Neutrophil (primary cell): Measurements from ENCODE around the gene RIMOC1.
"Not testable (repeated sequence)": the region's sequence is repeated elsewhere in the genome, so short reads cannot be mapped to it uniquely, and the experiment has no call there.

ENCODE experiments used
- H3K27ac ChIP-seq: fragments of 200-600 bp; sonication (generic); 2 replicates; pipeline ENCODE4 v1.5.1; 2016; ENCODE audit warnings: mild to moderate bottlenecking, moderate library complexity
- H3K27me3 ChIP-seq: fragments of 200-600 bp; sonication (generic); 2 replicates; pipeline ENCODE4 v1.6.0; 2016; ENCODE audit warnings: mild to moderate bottlenecking
- H3K36me3 ChIP-seq: fragments of 200-600 bp; sonication (generic); 2 replicates; pipeline ENCODE4 v1.5.1; 2017
- H3K4me1 ChIP-seq, 2 experiments: fragments of 200-600 bp in 1 of 2; sonication (generic) in 1 of 2; 1 replicate in 1 of 2; 2 replicates in 1 of 2; pipeline versions ENCODE4 v1.5.1 to v1.6.1; 2013 to 2016; ENCODE audit warnings: low read depth in 1 of 2, low read length in 1 of 2, mild to moderate bottlenecking in 1 of 2, moderate library complexity in 1 of 2; ENCODE audit not compliant: control insufficient read depth in 1 of 2, insufficient read depth in 1 of 2
- H3K4me3 ChIP-seq, 2 experiments: fragments of 200-600 bp in 1 of 2; sonication (generic) in 1 of 2; 1 replicate in 1 of 2; 2 replicates in 1 of 2; pipeline ENCODE4 v1.5.1; 2013 to 2016; ENCODE audit warnings: low read depth in 1 of 2, low read length in 1 of 2, mild to moderate bottlenecking in 1 of 2, moderate library complexity in 1 of 2
- H3K9me3 ChIP-seq: fragments of 200-600 bp; sonication (generic); 2 replicates; pipeline ENCODE4 v1.5.1; 2016
- TF ChIP-seq, protein P1 (sequence below): fragments of 200-600 bp; sonication (generic); IDR thresholded peaks from 2 replicates; pipeline ENCODE4 v1.5.1; 2016; ENCODE audit warnings: antibody characterized with exemption

RIMOC1 gene

DNA sequence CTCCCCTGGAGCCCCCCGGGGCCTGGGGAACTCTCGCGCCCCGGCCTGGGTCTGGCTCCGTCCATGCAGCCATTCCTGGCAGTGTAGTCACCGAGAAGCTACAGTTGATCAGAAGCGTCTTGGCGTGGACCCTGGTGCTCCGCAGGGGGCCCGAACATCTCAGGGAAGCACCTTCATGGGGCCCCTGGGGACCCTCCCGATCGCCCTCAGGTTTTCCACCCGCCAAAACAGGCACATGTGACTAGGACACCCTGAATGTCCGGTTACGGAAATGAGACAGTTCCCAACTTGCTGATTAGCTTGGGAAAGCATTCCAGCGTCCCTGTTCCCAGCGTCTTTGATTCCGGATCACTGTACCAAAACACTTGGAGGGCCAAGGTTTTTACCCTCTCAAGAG, 21.4 kb downstream of the RIMOC1 start:
- peak overlapping the region; percentile 53 to 67 for H3K4me3 ChIP-seq
- TF ChIP-seq, protein P1, sequence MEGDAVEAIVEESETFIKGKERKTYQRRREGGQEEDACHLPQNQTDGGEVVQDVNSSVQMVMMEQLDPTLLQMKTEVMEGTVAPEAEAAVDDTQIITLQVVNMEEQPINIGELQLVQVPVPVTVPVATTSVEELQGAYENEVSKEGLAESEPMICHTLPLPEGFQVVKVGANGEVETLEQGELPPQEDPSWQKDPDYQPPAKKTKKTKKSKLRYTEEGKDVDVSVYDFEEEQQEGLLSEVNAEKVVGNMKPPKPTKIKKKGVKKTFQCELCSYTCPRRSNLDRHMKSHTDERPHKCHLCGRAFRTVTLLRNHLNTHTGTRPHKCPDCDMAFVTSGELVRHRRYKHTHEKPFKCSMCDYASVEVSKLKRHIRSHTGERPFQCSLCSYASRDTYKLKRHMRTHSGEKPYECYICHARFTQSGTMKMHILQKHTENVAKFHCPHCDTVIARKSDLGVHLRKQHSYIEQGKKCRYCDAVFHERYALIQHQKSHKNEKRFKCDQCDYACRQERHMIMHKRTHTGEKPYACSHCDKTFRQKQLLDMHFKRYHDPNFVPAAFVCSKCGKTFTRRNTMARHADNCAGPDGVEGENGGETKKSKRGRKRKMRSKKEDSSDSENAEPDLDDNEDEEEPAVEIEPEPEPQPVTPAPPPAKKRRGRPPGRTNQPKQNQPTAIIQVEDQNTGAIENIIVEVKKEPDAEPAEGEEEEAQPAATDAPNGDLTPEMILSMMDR: no peak
- H3K27ac ChIP-seq: peak overlapping the region; percentile 70
- no peaks in the 10 kb centered on the region for H3K9me3 ChIP-seq
- H3K4me1 ChIP-seq: peaks cover 14 to 16% of the 10 kb centered on the region in 2 experiments
- no peaks in the 10 kb centered on the region for H3K27me3 ChIP-seq
- H3K36me3 ChIP-seq: peaks cover 11% of the 10 kb centered on the region

DNA sequence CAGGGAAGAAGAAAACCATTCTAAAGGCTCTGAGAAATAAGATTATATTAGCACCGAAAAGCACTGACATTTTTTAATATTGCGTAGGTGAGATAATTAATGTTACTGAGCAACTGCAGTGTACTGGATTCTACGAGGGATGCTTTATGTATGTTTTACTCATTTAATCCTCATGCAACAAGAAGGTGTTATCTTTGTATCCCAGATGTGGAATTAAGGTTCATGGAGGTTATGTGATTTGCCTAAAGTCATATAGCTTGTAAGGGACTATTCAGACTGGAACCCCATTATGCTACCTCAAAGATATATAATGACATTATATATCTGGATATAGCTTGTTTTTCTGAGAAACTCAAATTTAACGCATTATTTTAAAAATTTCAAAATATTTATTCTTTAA, 23.5 kb downstream of the RIMOC1 start:
- Histone ChIP-seq H3K9me3 (no peaks in the 10 kb centered on the region), H3K27me3 (no peaks in the 10 kb centered on the region), H3K4me1 (peaks cover 14 to 16% of the 10 kb centered on the region in 2 experiments), H3K27ac (no peak overlapping the region), H3K36me3 (no peaks in the 10 kb centered on the region), H3K4me3 (no peak overlapping the region)
- TF ChIP-seq, protein P1: no peak

DNA sequence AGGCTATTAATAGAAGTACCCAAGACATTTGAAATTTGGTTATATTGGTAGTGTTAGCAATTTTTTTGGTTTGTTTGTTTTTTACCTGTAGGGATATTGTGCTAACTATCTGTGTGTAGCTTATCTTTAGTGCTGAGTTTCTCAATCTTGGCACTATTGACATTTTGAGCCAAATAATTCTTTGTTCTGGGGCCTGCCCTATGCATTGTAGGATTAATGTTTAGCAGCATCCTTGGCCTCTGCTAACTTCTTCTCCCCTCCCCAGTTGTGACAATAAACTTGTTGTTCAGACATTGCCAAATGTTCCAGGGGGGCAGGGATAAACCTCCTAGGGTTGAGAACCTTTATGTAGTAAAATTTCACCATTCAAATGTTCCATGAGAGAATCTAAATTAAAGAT, 24.9 kb downstream of the RIMOC1 start:
- H3K9me3 ChIP-seq: no peaks in the 10 kb centered on the region
- no peak overlapping the region for H3K4me3 ChIP-seq
- no peaks in the 10 kb centered on the region for H3K27me3 ChIP-seq
- no peak overlapping the region for H3K27ac ChIP-seq
- peaks cover 2% of the 10 kb centered on the region for H3K36me3 ChIP-seq
- H3K4me1 ChIP-seq: peaks cover 14 to 16% of the 10 kb centered on the region in 2 experiments
- TF ChIP-seq, protein P1: no peak

DNA sequence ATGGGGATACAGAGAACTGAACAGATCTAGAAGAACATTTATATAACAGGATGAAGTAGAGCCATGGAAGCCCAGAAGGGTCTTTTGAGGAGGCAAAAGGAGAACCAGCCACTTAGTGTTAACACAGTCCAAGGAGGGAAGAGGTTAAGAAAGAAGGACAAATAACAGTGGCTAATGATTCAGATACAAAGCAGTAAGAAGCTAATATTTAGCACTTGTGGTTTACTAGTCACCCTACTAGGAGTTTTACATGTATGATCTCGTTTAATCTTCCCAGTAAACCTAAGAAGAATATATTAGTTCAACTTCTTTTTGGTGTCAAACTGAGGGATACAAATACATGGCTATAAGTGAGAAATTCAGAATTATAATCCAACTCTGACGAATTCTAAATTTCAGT, 28.6 kb downstream of the RIMOC1 start:
- no peaks in the 10 kb centered on the region for H3K9me3 ChIP-seq
- peaks cover 12% of the 10 kb centered on the region for H3K36me3 ChIP-seq

DNA sequence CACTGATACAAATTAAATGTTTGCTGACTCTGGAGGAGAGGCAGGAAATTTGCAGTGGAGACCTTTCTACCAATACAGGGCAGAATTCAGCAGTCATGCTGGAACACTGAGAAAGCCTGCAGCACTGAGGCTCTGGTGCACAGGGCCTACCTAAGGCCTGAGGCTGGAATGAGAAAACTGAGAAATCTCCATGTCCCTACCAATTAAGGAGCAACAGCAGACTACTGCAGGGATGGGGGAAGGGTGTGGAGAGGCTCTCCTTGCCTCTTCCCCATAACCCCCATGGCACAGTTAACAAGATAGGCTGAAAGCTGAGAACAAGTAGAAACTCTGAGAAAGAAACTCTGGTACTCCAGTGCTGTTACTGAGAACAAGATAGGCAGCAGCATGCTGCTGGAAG, 31.4 kb downstream of the RIMOC1 start:
- peaks cover 12% of the 10 kb centered on the region for H3K36me3 ChIP-seq
- no peak overlapping the region for H3K27ac ChIP-seq
- TF ChIP-seq, protein P1: no peak
- H3K4me3 ChIP-seq: no peak overlapping the region
- no peaks in the 10 kb centered on the region for H3K9me3 ChIP-seq
- no peaks in the 10 kb centered on the region for H3K27me3 ChIP-seq
- no peaks in the 10 kb centered on the region for H3K4me1 ChIP-seq

More for the DNA sequence above, 28.6 kb downstream of the RIMOC1 start:
- Histone ChIP-seq H3K4me1 (no peaks in the 10 kb centered on the region), H3K27me3 (no peaks in the 10 kb centered on the region), H3K27ac (no peak overlapping the region), H3K4me3 (no peak overlapping the region)
- TF ChIP-seq, protein P1: no peak

DNA sequence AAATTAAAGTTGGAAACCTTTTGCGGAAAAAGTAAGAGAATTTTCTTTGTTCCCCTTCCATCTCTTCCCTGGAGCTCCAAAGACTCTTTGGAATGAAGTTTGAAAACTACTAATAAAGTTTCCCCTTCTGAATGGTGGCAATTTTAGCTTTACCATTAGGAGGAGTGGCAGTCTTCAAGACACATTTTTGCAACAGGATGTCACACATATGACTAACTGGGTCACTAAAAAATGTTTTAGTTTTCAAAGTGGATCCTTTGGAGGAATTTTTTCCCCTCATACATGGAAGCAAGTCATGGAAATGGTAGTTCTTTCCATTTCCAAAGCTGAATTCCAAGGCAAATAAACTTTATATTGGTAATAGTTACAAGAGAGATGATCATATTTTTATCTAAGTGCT, 36.5 kb downstream of the RIMOC1 start:
- H3K9me3 ChIP-seq: no peaks in the 10 kb centered on the region
- no peaks in the 10 kb centered on the region for H3K4me1 ChIP-seq
- no peak overlapping the region for H3K4me3 ChIP-seq
- H3K36me3 ChIP-seq: no peaks in the 10 kb centered on the region
- TF ChIP-seq, protein P1: no peak
- no peaks in the 10 kb centered on the region for H3K27me3 ChIP-seq
- H3K27ac ChIP-seq: no peak overlapping the region

DNA sequence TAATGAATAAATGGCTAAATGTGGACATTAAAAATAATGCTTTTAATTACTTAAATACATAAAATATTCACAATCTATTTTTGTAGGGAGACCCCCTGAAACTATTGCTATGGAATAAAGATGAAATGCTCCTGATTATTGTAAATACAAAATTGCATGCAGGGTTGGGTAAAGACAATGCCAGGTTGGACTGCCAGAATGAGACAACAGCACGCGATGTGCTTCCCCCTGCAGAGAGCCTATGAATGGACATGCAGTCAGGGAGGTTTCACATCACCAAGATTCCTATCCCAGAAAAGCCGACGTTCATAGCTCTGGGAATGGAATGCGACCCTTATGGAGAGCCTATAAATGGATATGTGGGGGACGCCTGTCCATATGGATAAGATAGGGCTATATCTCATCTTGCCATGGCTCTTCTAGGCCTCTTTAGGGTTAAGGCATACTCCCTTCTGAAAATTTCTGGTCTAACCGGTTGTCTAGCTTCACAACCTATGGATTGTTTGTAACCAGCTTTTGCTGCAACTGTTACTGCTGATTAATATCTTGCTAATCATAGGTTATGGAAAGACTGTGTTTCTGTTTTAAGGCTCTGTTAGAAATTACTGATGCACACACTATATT, 41.3 kb downstream of the RIMOC1 start:
- not testable (repeated sequence) for H3K27me3 ChIP-seq, H3K4me1 ChIP-seq, H3K9me3 ChIP-seq, H3K36me3 ChIP-seq, H3K27ac ChIP-seq, H3K4me3 ChIP-seq
